HCT116 (cell line): ENCODE measurements around the gene CDC37L1. TPM values are rescaled to one million over a fixed set of nuclear protein-coding genes. Genes with fewer than 3 reads are reported as not detected.
A peak's percentile ranks its signal among the peaks of the same experiment; 100 is the strongest.

ENCODE experiments used
- ATAC-seq: fragments of 200-7000 bp; cut with Tn5 transposase; 2 replicates; pipeline ENCODE4 v1.9.1; 2020; ENCODE audit warnings: mild to moderate bottlenecking, moderate library complexity
- BruUV-seq: library from RNA; stranded (reverse); fragments of 400-500 nt; replicated peaks from 2 replicates; lab custom pipeline; 2021; lab: Mats Ljungman, UMichigan
- CTCF ChIA-PET: fragments of 300-600 bp; sonication (Branson Sonifier 250); formaldehyde crosslinking; loops from one replicate; lab custom pipeline; 2021; ENCODE audit warnings: antibody characterized with exemption; lab: Charles Lee
- POLR2A ChIA-PET: fragments of 300-600, 350-600 bp; sonication (Branson Sonifier 250); formaldehyde crosslinking; loops from one replicate; lab custom pipeline; 2021; ENCODE audit warnings: antibody characterized with exemption; lab: Charles Lee
- RAD21 ChIA-PET, 2 experiments: fragments of 300-600 bp; sonication (Branson Sonifier 250); formaldehyde crosslinking; loops; one replicate each; lab custom pipeline; 2023; ENCODE audit warnings: low total read pairs in 2 of 2; ENCODE audit not compliant: uncharacterized antibody in 2 of 2, unreplicated experiment in 2 of 2, low non-redundant PET in 1 of 2; lab: Charles Lee
- DNase-seq: peaks from one replicate; pipeline ENCODE4 v3.0.0-alpha.2; 2010; ENCODE audit warnings: low read depth, low spot score
- H2AFZ ChIP-seq: fragments of 200-600 bp; shearing (Covaris generic), sonication (generic); 2 replicates; pipeline ENCODE4 v1.6.1; 2017; ENCODE audit warnings: low read depth, mixed run types, mixed read lengths, antibody characterized with exemption, low read length; ENCODE audit not compliant: poor library complexity, severe bottlenecking
- H3K27ac ChIP-seq: 2 replicates; pipeline ENCODE4 v1.5.1; 2012; ENCODE audit warnings: low read depth, low read length
- H3K27me3 ChIP-seq: fragments of 200-600 bp; sonication (generic); 2 replicates; pipeline ENCODE4 v1.6.1; 2016; ENCODE audit warnings: mixed run types, low read length, mixed read lengths; ENCODE audit not compliant: insufficient read depth
- H3K36me3 ChIP-seq, 2 experiments: fragments of 200-500 bp in 1 of 2; fragments of 200-600 bp in 1 of 2; sonication (Bioruptor generic) in 1 of 2; sonication (generic) in 1 of 2; 2 replicates each; pipeline versions ENCODE4 v1.5.1 to v1.6.1; 2014 to 2016; ENCODE audit warnings: low read length in 2 of 2, inconsistent platforms in 1 of 2, mixed read lengths in 1 of 2, mixed run types in 1 of 2; ENCODE audit not compliant: insufficient read depth in 2 of 2, control insufficient read depth in 1 of 2
- H3K4me1 ChIP-seq, 2 experiments: fragments of 200-600 bp in 1 of 2; sonication (generic) in 1 of 2; 2 replicates each; pipeline versions ENCODE4 v1.5.1 to v1.6.1; 2012 to 2017; ENCODE audit warnings: low read length in 2 of 2, inconsistent platforms in 1 of 2, mild to moderate bottlenecking in 1 of 2, mixed read lengths in 1 of 2, mixed run types in 1 of 2, moderate library complexity in 1 of 2; ENCODE audit not compliant: insufficient read depth in 2 of 2, control insufficient read depth in 1 of 2
- H3K4me2 ChIP-seq: fragments of 200-600 bp; sonication (generic); 2 replicates; pipeline ENCODE4 v1.6.1; 2017; ENCODE audit warnings: mixed run types, low read length, mixed read lengths
- H3K4me3 ChIP-seq, 2 experiments: fragments of 200-600 bp in 1 of 2; sonication (generic) in 1 of 2; replicated peaks in 1 of 2; 2 replicates each; pipeline ENCODE4 v1.5.1; 2011 to 2016; ENCODE audit warnings: low read length in 2 of 2, control low read depth in 1 of 2, low read depth in 1 of 2, mild to moderate bottlenecking in 1 of 2, mixed read lengths in 1 of 2, mixed run types in 1 of 2
- H3K79me2 ChIP-seq: fragments of 200-600 bp; sonication (generic); 2 replicates; pipeline ENCODE4 v1.6.1; 2017; ENCODE audit warnings: mild to moderate bottlenecking, mixed run types, low read length, moderate library complexity, mixed read lengths; ENCODE audit not compliant: insufficient read depth
- H3K9ac ChIP-seq: fragments of 200-600 bp; sonication (generic); 2 replicates; pipeline ENCODE4 v1.6.1; 2016; ENCODE audit warnings: low read length, mixed read lengths
- H3K9me2 ChIP-seq: fragments of 200-600 bp; sonication (generic), shearing (Covaris generic); 2 replicates; pipeline ENCODE4 v1.6.1; 2017; ENCODE audit warnings: mixed run types, mild to moderate bottlenecking, moderate library complexity; ENCODE audit not compliant: insufficient read depth
- H3K9me3 ChIP-seq, 2 experiments: fragments of 200-500 bp in 1 of 2; fragments of 200-600 bp in 1 of 2; sonication (Bioruptor generic) in 1 of 2; sonication (generic) in 1 of 2; 2 replicates each; pipeline ENCODE4 v1.6.1; 2014 to 2017; ENCODE audit warnings: low read length in 2 of 2, mixed read lengths in 2 of 2, inconsistent platforms in 1 of 2, low read depth in 1 of 2, mild to moderate bottlenecking in 1 of 2, mixed run types in 1 of 2, moderate library complexity in 1 of 2; ENCODE audit not compliant: control insufficient read depth in 1 of 2, insufficient read depth in 1 of 2
- H4K20me1 ChIP-seq: fragments of 200-600 bp; sonication (generic), shearing (Covaris generic); 2 replicates; pipeline ENCODE4 v1.6.1; 2017; ENCODE audit warnings: mixed run types, mild to moderate bottlenecking, moderate library complexity; ENCODE audit not compliant: insufficient read depth
- ATF3 ChIP-seq: IDR thresholded peaks from 2 replicates; pipeline ENCODE4 v1.6.1; 2012
- CBX3 ChIP-seq: IDR thresholded peaks from 2 replicates; pipeline ENCODE4 v1.6.1; 2012; ENCODE audit warnings: low read depth
- CEBPB ChIP-seq: IDR thresholded peaks from 2 replicates; pipeline ENCODE4 v1.6.1; 2012; ENCODE audit warnings: low read depth
- CTCF ChIP-seq, 3 experiments: fragments of 200-600 bp in 1 of 3; sonication (generic) in 1 of 3; IDR thresholded peaks in 2 of 3; conservative IDR thresholded peaks in 1 of 3; 2 replicates each; pipeline ENCODE4 v1.5.1; 2012 to 2017; ENCODE audit warnings: low read depth in 2 of 3, low read length in 2 of 3, antibody characterized with exemption in 1 of 3, borderline replicate concordance in 1 of 3, control low read depth in 1 of 3, mild to moderate bottlenecking in 1 of 3, mixed read lengths in 1 of 3, mixed run types in 1 of 3, moderate library complexity in 1 of 3; ENCODE audit not compliant: insufficient read depth in 1 of 3
- EGR1 ChIP-seq: IDR thresholded peaks from 2 replicates; pipeline ENCODE4 v1.6.1; 2012; ENCODE audit warnings: low read depth
- ELF1 ChIP-seq: IDR thresholded peaks from 2 replicates; pipeline ENCODE4 v1.6.1; 2012; ENCODE audit warnings: low read depth, borderline replicate concordance
- EZH2phosphoT487 ChIP-seq: fragments of 200-600 bp; IDR thresholded peaks from 2 replicates; pipeline ENCODE4 v1.6.1; 2018; ENCODE audit warnings: antibody characterized with exemption, borderline replicate concordance
- FOSL1 ChIP-seq: IDR thresholded peaks from 2 replicates; pipeline ENCODE4 v1.6.1; 2012; ENCODE audit warnings: low read depth
- MAX ChIP-seq: IDR thresholded peaks from 2 replicates; pipeline ENCODE4 v1.6.1; 2012
- POLR2A ChIP-seq: IDR thresholded peaks from 2 replicates; pipeline ENCODE4 v1.7.0; 2011; ENCODE audit warnings: borderline replicate concordance; ENCODE audit not compliant: insufficient read depth, insufficient read length; ENCODE audit errors: extremely low read depth
- REST ChIP-seq: IDR thresholded peaks from 2 replicates; pipeline ENCODE4 v1.6.1; 2012; ENCODE audit warnings: low read depth
- SIN3A ChIP-seq: IDR thresholded peaks from 2 replicates; pipeline ENCODE4 v1.6.1; 2012; ENCODE audit warnings: low read depth
- SP1 ChIP-seq: IDR thresholded peaks from 2 replicates; pipeline ENCODE4 v1.6.1; 2012; ENCODE audit warnings: low read depth
- SRF ChIP-seq: IDR thresholded peaks from 2 replicates; pipeline ENCODE4 v1.6.1; 2012; ENCODE audit warnings: low read depth
- TCF7L2 ChIP-seq: IDR thresholded peaks from 2 replicates; pipeline ENCODE4 v1.7.0; 2011; ENCODE audit warnings: borderline replicate concordance, inconsistent platforms; ENCODE audit not compliant: insufficient read depth, insufficient read length; ENCODE audit errors: extremely low read depth
- YY1 ChIP-seq: IDR thresholded peaks from 2 replicates; pipeline ENCODE4 v1.6.1; 2011; ENCODE audit warnings: low read length, low read depth, moderate library complexity, mild to moderate bottlenecking; ENCODE audit not compliant: insufficient replicate concordance; ENCODE audit errors: extremely low read depth
- ZBTB33 ChIP-seq: IDR thresholded peaks from 2 replicates; pipeline ENCODE4 v1.6.1; 2011; ENCODE audit warnings: mild to moderate bottlenecking, low read length, moderate library complexity; ENCODE audit not compliant: insufficient replicate concordance; ENCODE audit errors: extremely low read depth
- ZFX ChIP-seq: fragments of 450-650 bp; IDR thresholded peaks from 2 replicates; pipeline ENCODE4 v1.6.1; 2017
- ZNF274 ChIP-seq: fragments of 200-500 bp; sonication (Bioruptor generic); IDR thresholded peaks from 2 replicates; pipeline ENCODE4 v1.6.1; 2014; ENCODE audit warnings: mild to moderate bottlenecking, low read depth, low read length, inconsistent platforms
- intact Hi-C: fragments of 100-400 bp; cut with micrococcal nuclease; formaldehyde crosslinking; loops from 2 replicates; pipeline ENCODE4 v1.10.0; 2022
- total RNA-seq: library from RNA; stranded (reverse); gene quantifications from one replicate; pipeline ENCODE4 v1.2.1, GENCODE V29; 2021; ENCODE audit not compliant: unreplicated experiment

Gene CDC37L1
- total RNA-seq, 1 experiment from 2014 or later: 18.1 TPM

- BruUV-seq: no TSS peak
- CTCF ChIA-PET: interaction anchor here (1.1 to 2.1 kb wide), 2 partner anchors 9 to 12 kb away, joined by 5 read pairs; no protein-coding TSS in a partner anchor
- DNase-seq: peak; percentile 44
- TF ChIP-seq SIN3A (peak; percentile 74), FOSL1 (no peak), CEBPB (no peak; the same call in 1 of the 2 replicates), SRF (no peak), POLR2A (no peak), ATF3 (no peak), ZNF274 (no peak), EZH2phosphoT487 (no peak), YY1 (peak; percentile 37), CTCF (IDR thresholded peaks at IDR 0.05 in 2 of 3, conservative IDR thresholded peaks at IDR 0.05 in 1 of 3; ENCODE audit: borderline replicate concordance in 1 of 3, insufficient read depth in 1 of 3, low read depth in 2 of 3, low read length in 2 of 3) (peak in 1 of 3 experiments; percentile 14; a peak in 1 of 6 replicates), TCF7L2 (peak; percentile 62), ZFX (peak; percentile 99), MAX (peak; percentile 58), REST (no peak), ZBTB33 (no peak), CBX3 (no peak), EGR1 (peak; percentile 36; the same call in 1 of the 2 replicates), SP1 (no peak), ELF1 (peak; percentile 76)
These were observed 61.4 kb downstream of the CDC37L1 start, which contains the start of gene AK3 for GRCh38 chr9:4740638-4741364. AK3 (minus strand) TSS chr9:4741202; CDS start chr9:4741087, 115 bp downstream.

More at GRCh38 chr9:4740638-4741364, 61.4 kb downstream of the CDC37L1 start, which contains the start of gene AK3:
- H3K27ac ChIP-seq: peak within 1 kb of the TSS; percentile 84
- no peaks in the 10 kb centered on the region for H3K36me3 ChIP-seq
- intact Hi-C loops: no loop called here
- H3K4me2 ChIP-seq: peak within 1 kb of the TSS; percentile 92
- no peak within 1 kb of the TSS for H2AFZ ChIP-seq
- H3K27me3 ChIP-seq: no peaks in the 10 kb centered on the region
- RAD21 ChIA-PET: no interaction called here
- H3K9ac ChIP-seq: peak within 1 kb of the TSS; percentile 86
- no peaks in the 10 kb centered on the region for H4K20me1 ChIP-seq
- POLR2A ChIA-PET: interaction anchor here (1.3 kb wide), 2 partner anchors 8 to 61 kb away, joined by 3 read pairs; partner anchors contain the start of gene CDC37L1
- H3K9me2 ChIP-seq: no peaks in the 10 kb centered on the region
- ATAC-seq: peak; percentile 90
- peaks cover 27 to 45% of the 10 kb centered on the region in 2 experiments for H3K4me1 ChIP-seq
- peak within 1 kb of the TSS; percentile 65 to 91 for H3K4me3 ChIP-seq
- H3K79me2 ChIP-seq: peaks cover 49% of the 10 kb centered on the region
- H3K9me3 ChIP-seq: no peaks in the 10 kb centered on the region
